ENCODE measurements around the gene SEC61A1. TPM values are rescaled to one million over a fixed set of nuclear protein-coding genes. Genes with fewer than 3 reads are reported as not detected.

The SEC61A1 gene
- total RNA-seq, 1 donor from 2014 or later, result 183 TPM

- peak; percentile 55 for DNase-seq
- Histone ChIP-seq H3K27me3 (no peaks in the 10 kb centered on the region), H3K9me3 (no peaks in the 10 kb centered on the region), H3K27ac (no peak overlapping the region), H3K4me3 (no peak overlapping the region), H3K4me1 (no peaks in the 10 kb centered on the region), H3K36me3 (peaks cover 99% of the 10 kb centered on the region)
- ATAC-seq, result peak; percentile 45
- TF ChIP-seq CTCF (IDR thresholded peaks at IDR 0.05), result peak; percentile 52
- intact Hi-C loops (cut with DNase I), result no loop called here
Observed at GRCh38 chr3:128068156-128068620, 16.0 kb downstream of the SEC61A1 start.

GRCh38 chr3:128069271-128069670, 17.0 kb downstream of the SEC61A1 start:
- ATAC-seq, result no peak
- H3K27ac ChIP-seq, result no peak overlapping the region
- DNase-seq, result peak; percentile 51
- no peak for TF ChIP-seq CTCF (IDR thresholded peaks at IDR 0.05)
- no peaks in the 10 kb centered on the region for H3K27me3 ChIP-seq
- H3K9me3 ChIP-seq, result no peaks in the 10 kb centered on the region
- no peak overlapping the region for H3K4me3 ChIP-seq
- H3K4me1 ChIP-seq, result no peaks in the 10 kb centered on the region
- peaks cover 88% of the 10 kb centered on the region for H3K36me3 ChIP-seq
- intact Hi-C loops (cut with DNase I), result no loop called here

- ATAC-seq, result no peak
- Histone ChIP-seq H3K4me1 (peaks cover 11% of the 10 kb centered on the region), H3K27ac (no peak overlapping the region), H3K4me3 (no peak overlapping the region), H3K36me3 (peaks cover 70% of the 10 kb centered on the region), H3K27me3 (no peaks in the 10 kb centered on the region), H3K9me3 (no peaks in the 10 kb centered on the region)
- TF ChIP-seq CTCF (IDR thresholded peaks at IDR 0.05), result no peak
- intact Hi-C loops (cut with DNase I), result no loop called here
- DNase-seq, result peak; percentile 45
Observed at GRCh38 chr3:128070898-128071591, 18.8 kb downstream of the SEC61A1 start.

- intact Hi-C loops (cut with DNase I), result no loop called here
- H3K4me1 ChIP-seq, result peaks cover 18% of the 10 kb centered on the region
Observed at GRCh38 chr3:128071771-128072453, 19.7 kb downstream of the SEC61A1 start.

More at GRCh38 chr3:128071771-128072453, 19.7 kb downstream of the SEC61A1 start:
- TF ChIP-seq CTCF (IDR thresholded peaks at IDR 0.05), result no peak
- DNase-seq (peak; percentile 61), ATAC-seq (no peak)
- no peaks in the 10 kb centered on the region for H3K27me3 ChIP-seq
- no peaks in the 10 kb centered on the region for H3K9me3 ChIP-seq
- H3K27ac ChIP-seq, result no peak overlapping the region
- H3K36me3 ChIP-seq, result peaks cover 62% of the 10 kb centered on the region
- H3K4me3 ChIP-seq, result no peak overlapping the region

All from upper lobe of right lung (tissue), 1 donor.